GM19438 (cell line): Measurements from ENCODE around the gene TSPAN33.

ENCODE experiments used
- ATAC-seq: cut with Tn5 transposase; IDR thresholded peaks from one replicate; pipeline ENCODE4 v1.9.1; 2021; ENCODE audit warnings: low read depth; ENCODE audit not compliant: unreplicated experiment

TSPAN33 gene

GRCh38 chr7:129134356-129134987, 10.0 kb upstream of the TSPAN33 start:
- no peak for ATAC-seq

GRCh38 chr7:129136887-129137642, 7.4 kb upstream of the TSPAN33 start:
- ATAC-seq = no peak

GRCh38 chr7:129143724-129144094, 798 bp upstream of the TSPAN33 start:
- no peak for ATAC-seq

GRCh38 chr7:129144834-129145668, 544 bp downstream of the TSPAN33 start:
- ATAC-seq = no peak

- peak; percentile 56 for ATAC-seq
Measured at GRCh38 chr7:129146237-129146979, 1.9 kb downstream of the TSPAN33 start.

- ATAC-seq = no peak
Measured at GRCh38 chr7:129147731-129148130, 3.2 kb downstream of the TSPAN33 start.

- ATAC-seq = no peak
Measured at GRCh38 chr7:129149511-129149910, 5.0 kb downstream of the TSPAN33 start.

- ATAC-seq = no peak
Measured at GRCh38 chr7:129150199-129150996, 5.9 kb downstream of the TSPAN33 start.

- ATAC-seq = no peak
Measured at GRCh38 chr7:129157651-129158050, 13.1 kb downstream of the TSPAN33 start.

- ATAC-seq = no peak
Measured at GRCh38 chr7:129159539-129159938, 15.0 kb downstream of the TSPAN33 start.

GRCh38 chr7:129160161-129160905, 15.8 kb downstream of the TSPAN33 start:
- no peak for ATAC-seq

- no peak for ATAC-seq
Measured at GRCh38 chr7:129161524-129162225, 17.2 kb downstream of the TSPAN33 start.

- ATAC-seq = no peak
Measured at GRCh38 chr7:129162732-129163131, 18.2 kb downstream of the TSPAN33 start.

- no peak for ATAC-seq
Measured at GRCh38 chr7:129163875-129164544, 19.5 kb downstream of the TSPAN33 start.

- no peak for ATAC-seq
Measured at GRCh38 chr7:129166745-129167144, 22.2 kb downstream of the TSPAN33 start.

GRCh38 chr7:129167817-129168216, 23.3 kb downstream of the TSPAN33 start:
- no peak for ATAC-seq

GRCh38 chr7:129168231-129169021, 23.9 kb downstream of the TSPAN33 start:
- no peak for ATAC-seq
